GM12878 (cell line): Measurements from ENCODE around the gene DNAH3. TPM values are rescaled to one million over a fixed set of nuclear protein-coding genes. Genes with fewer than 3 reads are reported as not detected.

Source experiments
- ATAC-seq: fragments of 200-7000 bp; cut with Tn5 transposase; 3 replicates; pipeline ENCODE4 v1.9.1; 2020; ENCODE audit warnings: mild to moderate bottlenecking, moderate library complexity
- BruUV-seq: library from RNA; stranded (reverse); fragments of 400-500 nt; replicated peaks from 2 replicates; lab custom pipeline; 2021; lab: Mats Ljungman, UMichigan
- CTCF ChIA-PET: fragments of 300-600 bp; sonication (Branson Sonifier 250); formaldehyde crosslinking; extraction: SDS; loops from one replicate; lab custom pipeline; 2021; ENCODE audit warnings: inconsistent platforms; lab: Yijun Ruan, JAX
- POLR2A ChIA-PET: fragments of 350-600 bp; formaldehyde crosslinking; extraction: SDS; loops from one replicate; lab custom pipeline; 2021; ENCODE audit warnings: inconsistent platforms; lab: Charles Lee
- RAD21 ChIA-PET: fragments of 300-600 bp; sonication (Branson Sonifier 250); formaldehyde crosslinking; loops from one replicate; lab custom pipeline; 2023; ENCODE audit warnings: antibody characterized with exemption; ENCODE audit not compliant: unreplicated experiment; lab: Charles Lee
- SMC1A ChIA-PET: fragments of 300-600 bp; sonication (Branson Sonifier 250); formaldehyde crosslinking; loops from one replicate; lab custom pipeline; 2023; ENCODE audit not compliant: unreplicated experiment, uncharacterized antibody; lab: Charles Lee
- DNase-seq: peaks from one replicate; pipeline ENCODE4 v3.0.0-alpha.2; 2011; ENCODE audit warnings: low read depth, low spot score
- FAIRE-seq: peaks from 3 replicates; lab custom pipeline; 2011; peaks lifted over from hg19 to GRCh38; lab: Jason Lieb, UNC
- H2AFZ ChIP-seq: 2 replicates; pipeline ENCODE4 v1.6.0; 2011; ENCODE audit warnings: low read depth, low read length, control low read depth; ENCODE audit not compliant: control insufficient read depth
- H3K27ac ChIP-seq: 2 replicates; pipeline ENCODE4 v1.5.1; 2011; ENCODE audit warnings: control low read depth; ENCODE audit not compliant: control insufficient read depth, insufficient read depth
- H3K27me3 ChIP-seq, 2 experiments: replicated peaks in 1 of 2; 2 replicates each; pipeline versions ENCODE4 v1.6.0 to v1.6.1; 2011; ENCODE audit warnings: low read length in 1 of 2; ENCODE audit not compliant: control insufficient read depth in 2 of 2, insufficient read depth in 2 of 2
- H3K36me3 ChIP-seq, 2 experiments: 2 replicates each; pipeline ENCODE4 v1.5.1; 2011; ENCODE audit warnings: low read length in 1 of 2; ENCODE audit not compliant: control insufficient read depth in 2 of 2, insufficient read depth in 2 of 2
- H3K4me1 ChIP-seq: 2 replicates; pipeline ENCODE4 v1.6.1; 2011; ENCODE audit warnings: mild to moderate bottlenecking, low read length, moderate library complexity, mixed read lengths; ENCODE audit not compliant: control insufficient read depth, insufficient read depth
- H3K4me2 ChIP-seq: 2 replicates; pipeline ENCODE4 v1.6.0; 2011; ENCODE audit warnings: control low read depth; ENCODE audit not compliant: control insufficient read depth, insufficient read depth
- H3K4me3 ChIP-seq: fragments of 200-600 bp; sonication (generic); 2 replicates; pipeline ENCODE4 v1.5.1; 2016
- H3K79me2 ChIP-seq: 2 replicates; pipeline ENCODE4 v1.6.0; 2011; ENCODE audit warnings: low read length; ENCODE audit not compliant: control insufficient read depth, insufficient read depth
- H3K9ac ChIP-seq: 2 replicates; pipeline ENCODE4 v1.8.0; 2011; ENCODE audit warnings: low read length, control low read depth, mixed read lengths; ENCODE audit not compliant: control insufficient read depth, insufficient read depth
- H3K9me3 ChIP-seq: replicated peaks from 3 replicates; pipeline ENCODE4 v1.5.1; 2011; ENCODE audit warnings: mild to moderate bottlenecking, low read length; ENCODE audit not compliant: control insufficient read depth, insufficient read depth
- H4K20me1 ChIP-seq: 2 replicates; pipeline ENCODE4 v1.6.0; 2011; ENCODE audit not compliant: control insufficient read depth, insufficient read depth
- CHD1 ChIP-seq: IDR thresholded peaks from 2 replicates; pipeline ENCODE4 v1.6.1; 2012; ENCODE audit warnings: low read depth, low read length, improper control_type of control experiment
- GATAD2B ChIP-seq: fragments of 450-650 bp; conservative IDR thresholded peaks from 2 replicates; pipeline ENCODE4 v1.6.1; 2017; ENCODE audit warnings: low read depth, mild to moderate bottlenecking, moderate library complexity
- JUNB ChIP-seq: IDR thresholded peaks from 2 replicates; pipeline ENCODE4 v1.6.1; 2016; ENCODE audit warnings: antibody characterized with exemption, mild to moderate bottlenecking
- MTA3 ChIP-seq: IDR thresholded peaks from 2 replicates; pipeline ENCODE4 v1.6.1; 2012; ENCODE audit warnings: low read length, inconsistent platforms, borderline replicate concordance
- RB1 ChIP-seq: fragments of 450-650 bp; formaldehyde crosslinking; IDR thresholded peaks from 2 replicates; pipeline ENCODE4 v1.6.1; 2017; ENCODE audit warnings: mild to moderate bottlenecking, borderline replicate concordance
- TAF1 ChIP-seq: IDR thresholded peaks from 2 replicates; pipeline ENCODE4 v1.6.1; 2011; ENCODE audit warnings: mild to moderate bottlenecking, low read depth, low read length, borderline replicate concordance
- TCF12 ChIP-seq: IDR thresholded peaks from 2 replicates; pipeline ENCODE4 v1.6.1; 2011; ENCODE audit warnings: low read depth, mild to moderate bottlenecking, low read length
- YY1 ChIP-seq: IDR thresholded peaks from 2 replicates; pipeline ENCODE4 v1.6.1; 2011; ENCODE audit warnings: low read depth, mild to moderate bottlenecking, low read length
- WGBS: methylation state at CpG from one replicate; pipeline ENCODE4 v1.1.6; 2016; ENCODE audit warnings: low lambda C conversion rate; ENCODE audit not compliant: insufficient replicate concordance, insufficient coverage; ENCODE audit errors: missing lambda C conversion rate; 5-methylcytosine and 5-hydroxymethylcytosine counted together
- in situ Hi-C: fragments of 300-500 bp; cut with MboI; formaldehyde crosslinking; loops from 9 replicates; pipeline ENCODE4 v1.14.3; 2018; ENCODE audit warnings: mixed read lengths
- intact Hi-C: fragments of 100-400 bp; cut with micrococcal nuclease; formaldehyde crosslinking; loops from one replicate; pipeline ENCODE4 v1.14.2; 2022; ENCODE audit not compliant: unreplicated experiment
- polyA plus RNA-seq, 11 experiments: library from polyadenylated mRNA; depleted of rRNA in 4 of 11; unstranded in 6 of 11; stranded (reverse) in 5 of 11; fragments of >200 nt; fragmentation: Nextera tagmentation in 4 of 11; fragmentation: Illumina TruSeq in 1 of 11; extraction: Ambion mirVana in 4 of 11; extraction: Trizol in 1 of 11; gene quantifications; 1 replicate in 1 of 11; 2 replicates in 10 of 11; pipeline versions ENCODE4 v1.2.1 to v1.2.3, GENCODE V29; 2011 to 2016; ENCODE audit warnings: inconsistent platforms in 2 of 11, missing spikeins in 2 of 11, low read depth in 1 of 11
- total RNA-seq, 4 experiments: library from RNA; depleted of rRNA in 3 of 4; stranded (reverse); fragments of >200 nt in 3 of 4; fragmentation: Illumina TruSeq in 1 of 4; extraction: Trizol in 1 of 4; gene quantifications; 2 replicates each; pipeline versions ENCODE4 v1.2.1 to v1.2.3, GENCODE V29; 2013 to 2021
- TF ChIP-seq, protein P1 (sequence below): IDR thresholded peaks from 2 replicates; pipeline ENCODE4 v1.6.1; 2011; ENCODE audit warnings: mild to moderate bottlenecking, low read depth, low read length, moderate library complexity; ENCODE audit not compliant: insufficient replicate concordance

Gene DNAH3
- total and polyA plus RNA-seq, 10 of the 15 experiments (the other 5 are each of a cell fraction or from before 2014, with no cell fraction given), result under 0.01 to 0.04 (median 0.04) TPM; not detected in 5

DNA sequence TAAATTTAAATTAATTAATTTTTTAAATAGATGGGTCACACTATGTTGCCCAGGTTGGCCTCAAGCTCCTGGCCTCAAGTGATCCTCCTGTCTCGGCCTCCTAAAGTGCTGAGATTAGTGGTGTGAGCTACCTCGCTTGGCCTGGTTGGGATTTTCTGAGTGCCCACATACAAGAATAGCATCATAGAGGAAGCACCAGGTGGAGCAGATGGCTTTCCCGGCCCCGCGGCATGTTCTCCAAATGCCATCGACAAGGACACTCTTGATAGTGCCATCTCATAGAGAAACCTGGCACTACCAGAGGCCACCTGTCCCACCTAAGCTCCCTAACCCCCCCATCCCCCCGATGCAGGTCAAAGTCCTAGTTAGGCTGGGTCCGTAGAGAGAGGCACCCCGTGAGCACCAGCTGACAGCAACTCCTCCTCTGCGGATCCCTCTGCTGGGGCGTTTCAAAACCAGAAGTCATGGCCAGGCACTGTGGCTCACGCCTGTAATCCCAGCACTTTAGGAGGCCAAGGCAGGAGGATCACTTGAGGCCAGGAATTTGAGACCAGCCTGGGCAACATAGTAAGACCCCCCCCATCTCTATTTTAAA, 65.9 kb downstream of the DNAH3 start:
- RAD21 ChIA-PET, result interaction anchor here (1.1 to 1.5 kb wide), 4 partner anchors 13 to 239 kb away, joined by 3 to 8 read pairs (median 4); no protein-coding TSS in a partner anchor
- no peak overlapping the region for H3K4me2 ChIP-seq
- in situ Hi-C loops, result loop anchor here (5.0 kb wide), 1 partner anchor 232 kb away; no protein-coding TSS in a partner anchor
- H2AFZ ChIP-seq, result no peak overlapping the region
- no peaks in the 10 kb centered on the region for H3K27me3 ChIP-seq
- CTCF ChIA-PET, result interaction anchor here (0.6 to 4.6 kb wide), 16 partner anchors 10 to 1235 kb away, joined by 3 to 58 read pairs (median 4); no protein-coding TSS in a partner anchor
- H3K79me2 ChIP-seq, result no peaks in the 10 kb centered on the region
- H3K9me3 ChIP-seq, result no peaks in the 10 kb centered on the region
- SMC1A ChIA-PET, result interaction anchor here (1.1 to 2.5 kb wide), 6 partner anchors 14 to 278 kb away, joined by 3 to 11 read pairs (median 4); partner anchors contain the start of gene REXO5
- no TSS peak for BruUV-seq
- no peak for DNase-seq
- ATAC-seq, result no peak
- no peaks in the 10 kb centered on the region for H4K20me1 ChIP-seq
- 59% methylated on average over 12 of the region's 12 CpGs for WGBS
- H3K4me3 ChIP-seq, result no peak overlapping the region
- no peak overlapping the region for H3K27ac ChIP-seq
- intact Hi-C loops, result loop anchor here (1.0 kb wide), 1 partner anchor 285 kb away; no protein-coding TSS in a partner anchor
- TF ChIP-seq TCF12, result no peak
- no peak for TF ChIP-seq TAF1
- no peak for TF ChIP-seq GATAD2B
- TF ChIP-seq MTA3, result no peak
- TF ChIP-seq CHD1, result no peak
- TF ChIP-seq, protein P1, sequence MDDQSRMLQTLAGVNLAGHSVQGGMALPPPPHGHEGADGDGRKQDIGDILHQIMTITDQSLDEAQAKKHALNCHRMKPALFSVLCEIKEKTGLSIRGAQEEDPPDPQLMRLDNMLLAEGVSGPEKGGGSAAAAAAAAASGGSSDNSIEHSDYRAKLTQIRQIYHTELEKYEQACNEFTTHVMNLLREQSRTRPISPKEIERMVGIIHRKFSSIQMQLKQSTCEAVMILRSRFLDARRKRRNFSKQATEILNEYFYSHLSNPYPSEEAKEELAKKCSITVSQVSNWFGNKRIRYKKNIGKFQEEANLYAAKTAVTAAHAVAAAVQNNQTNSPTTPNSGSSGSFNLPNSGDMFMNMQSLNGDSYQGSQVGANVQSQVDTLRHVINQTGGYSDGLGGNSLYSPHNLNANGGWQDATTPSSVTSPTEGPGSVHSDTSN, result no peak
- no peak for TF ChIP-seq RB1
- no peak for TF ChIP-seq JUNB
- no peak for TF ChIP-seq YY1
- FAIRE-seq, result no peak
- H3K36me3 ChIP-seq, result no peaks in the 10 kb centered on the region
- H3K4me1 ChIP-seq, result no peaks in the 10 kb centered on the region
- no peak overlapping the region for H3K9ac ChIP-seq
- POLR2A ChIA-PET, result no interaction called here
